Measurements from ENCODE around the gene DYNC2I2. TPM values are rescaled to one million over a fixed set of nuclear protein-coding genes. Genes with fewer than 3 reads are reported as not detected.
"Not testable (repeated sequence)": the region's sequence is repeated elsewhere in the genome, so short reads cannot be mapped to it uniquely, and the experiment has no call there.

DYNC2I2 gene
- total RNA-seq, 1 donor from 2014 or later, result 24.0 TPM

DNA sequence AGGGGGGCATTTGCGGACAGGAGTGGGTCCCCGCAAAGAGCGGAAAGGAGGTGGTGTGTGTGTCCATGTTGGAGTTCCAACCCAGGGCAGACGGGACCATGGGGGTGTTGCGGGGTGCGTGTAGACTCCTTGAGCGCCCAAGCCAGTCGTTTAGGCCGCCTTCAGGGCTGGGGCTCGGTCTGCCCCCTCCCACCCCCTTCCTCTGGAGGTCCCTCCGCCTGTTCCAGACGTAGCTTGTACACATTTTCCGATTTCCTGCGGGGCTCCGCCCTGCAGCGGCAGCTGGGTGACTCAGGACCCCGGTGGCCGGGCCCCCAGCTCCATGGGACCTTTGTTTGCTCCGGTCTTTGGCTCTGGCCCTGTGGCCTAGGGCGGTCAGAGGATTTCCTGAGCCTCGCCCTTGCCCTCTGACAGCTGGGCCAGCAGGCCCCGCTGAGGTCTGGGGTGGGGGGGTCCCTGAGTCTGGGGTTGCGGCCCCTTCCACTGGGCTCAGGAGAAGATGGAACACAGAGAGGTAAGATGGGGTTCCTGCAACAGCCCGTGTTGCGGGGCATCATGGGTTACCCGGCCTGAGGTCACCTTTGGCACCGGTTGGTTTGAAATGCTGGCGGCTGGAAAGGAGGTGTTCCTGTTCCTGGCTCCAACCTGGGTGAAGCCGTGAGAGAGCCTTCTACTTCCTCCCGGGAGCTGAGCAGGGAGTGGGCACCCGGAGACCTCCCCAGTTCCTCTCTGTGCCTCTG, 47.1 kb upstream of the DYNC2I2 start:
- peak; percentile 70 for DNase-seq (ENCODE audit: low spot score)
- Mint-ChIP-seq H3K27ac (ENCODE audit: unreplicated experiment) (no peak overlapping the region), H3K4me1 (ENCODE audit: low read depth) (peaks cover 9% of the 10 kb centered on the region), H3K9me3 (ENCODE audit: low read depth) (no peaks in the 10 kb centered on the region), H3K4me3 (ENCODE audit: unreplicated experiment) (peak overlapping the region; percentile 76), H3K27me3 (ENCODE audit: low read depth) (no peaks in the 10 kb centered on the region), H3K36me3 (ENCODE audit: low read depth) (no peaks in the 10 kb centered on the region)
- no peak for TF ChIP-seq CTCF (IDR thresholded peaks at IDR 0.05)

GRCh38 chr9:128702949-128703615, 46.4 kb upstream of the DYNC2I2 start:
- H3K27me3 Mint-ChIP-seq (ENCODE audit: low read depth), result no peaks in the 10 kb centered on the region
- H3K36me3 Mint-ChIP-seq (ENCODE audit: low read depth), result no peaks in the 10 kb centered on the region
- peak overlapping the region; percentile 76 for H3K4me3 Mint-ChIP-seq (ENCODE audit: unreplicated experiment)
- H3K9me3 Mint-ChIP-seq (ENCODE audit: low read depth), result no peaks in the 10 kb centered on the region
- peak; percentile 87 for DNase-seq (ENCODE audit: low spot score)
- peak overlapping the region; percentile 71 for H3K27ac Mint-ChIP-seq (ENCODE audit: unreplicated experiment)
- H3K4me1 Mint-ChIP-seq (ENCODE audit: low read depth), result peaks cover 12% of the 10 kb centered on the region
- TF ChIP-seq CTCF (IDR thresholded peaks at IDR 0.05), result no peak

GRCh38 chr9:128702445-128702948, 45.9 kb upstream of the DYNC2I2 start, which contains the start of gene PKN3:
TSS of gene PKN3 (plus strand) at chr9:128702503. CDS start at chr9:128702916, 413 bp downstream.
- H3K27ac Mint-ChIP-seq (ENCODE audit: unreplicated experiment), result peak within 1 kb of the TSS; percentile 71
- H3K4me3 Mint-ChIP-seq (ENCODE audit: unreplicated experiment), result peak within 1 kb of the TSS; percentile 76
- TF ChIP-seq CTCF (IDR thresholded peaks at IDR 0.05), result peak; percentile 97
- DNase-seq (ENCODE audit: low spot score), result peak; percentile 94
- H3K4me1 Mint-ChIP-seq (ENCODE audit: low read depth), result peaks cover 18% of the 10 kb centered on the region
- H3K36me3 Mint-ChIP-seq (ENCODE audit: low read depth), result no peaks in the 10 kb centered on the region
- H3K9me3 Mint-ChIP-seq (ENCODE audit: low read depth), result no peaks in the 10 kb centered on the region
- H3K27me3 Mint-ChIP-seq (ENCODE audit: low read depth), result no peaks in the 10 kb centered on the region

- DNase-seq (ENCODE audit: low spot score), result peak; percentile 33
- H3K27me3 Mint-ChIP-seq (ENCODE audit: low read depth), result no peaks in the 10 kb centered on the region
- no peak for TF ChIP-seq CTCF (IDR thresholded peaks at IDR 0.05)
- no peak overlapping the region for H3K27ac Mint-ChIP-seq (ENCODE audit: unreplicated experiment)
- H3K4me3 Mint-ChIP-seq (ENCODE audit: unreplicated experiment), result no peak overlapping the region
- H3K9me3 Mint-ChIP-seq (ENCODE audit: low read depth), result no peaks in the 10 kb centered on the region
- H3K4me1 Mint-ChIP-seq (ENCODE audit: low read depth), result peaks cover 25% of the 10 kb centered on the region
- H3K36me3 Mint-ChIP-seq (ENCODE audit: low read depth), result peaks cover under 1% of the 10 kb centered on the region
These were observed 44.7 kb upstream of the DYNC2I2 start for GRCh38 chr9:128701227-128701854.

GRCh38 chr9:128699096-128699795, 42.6 kb upstream of the DYNC2I2 start:
- peaks cover 25% of the 10 kb centered on the region for H3K4me1 Mint-ChIP-seq (ENCODE audit: low read depth)

More at GRCh38 chr9:128699096-128699795, 42.6 kb upstream of the DYNC2I2 start:
- peak; percentile 46 for DNase-seq (ENCODE audit: low spot score)
- H3K27me3 Mint-ChIP-seq (ENCODE audit: low read depth); H3K9me3 Mint-ChIP-seq (ENCODE audit: low read depth); H3K27ac Mint-ChIP-seq (ENCODE audit: unreplicated experiment); H3K4me3 Mint-ChIP-seq (ENCODE audit: unreplicated experiment): not testable (repeated sequence)
- H3K36me3 Mint-ChIP-seq (ENCODE audit: low read depth), result peaks cover 11% of the 10 kb centered on the region

Measured in chondrocyte (in vitro differentiated cells).